H1 (cell line): ENCODE data around the gene LRRC63. TPM values are rescaled to one million over a fixed set of nuclear protein-coding genes. Genes with fewer than 3 reads are reported as not detected.

Experiments used
- CTCF ChIA-PET: fragments of 300-600 bp; sonication (Branson Sonifier 250); formaldehyde crosslinking; loops from one replicate; lab custom pipeline; 2021; ENCODE audit not compliant: partially characterized antibody; lab: Charles Lee
- POLR2A ChIA-PET: fragments of 300-600 bp; sonication (Branson Sonifier 250); formaldehyde crosslinking; loops from one replicate; lab custom pipeline; 2021; ENCODE audit warnings: inconsistent platforms; ENCODE audit not compliant: partially characterized antibody; lab: Charles Lee
- DNase-seq, 2 experiments: peaks; one replicate each; pipeline versions ENCODE4 v3.0.0 to v3.0.0-alpha.2; 2010 to 2022; ENCODE audit warnings: low spot score in 2 of 2, low read depth in 1 of 2, mixed read lengths in 1 of 2
- FAIRE-seq: peaks from 2 replicates; lab custom pipeline; 2011; peaks lifted over from hg19 to GRCh38; lab: Jason Lieb, UNC
- H2AFZ ChIP-seq: 2 replicates; pipeline ENCODE4 v1.8.1; 2012; ENCODE audit warnings: low read length, inconsistent platforms
- H2AK5ac ChIP-seq: 2 replicates; pipeline ENCODE4 v1.6.1; 2013; ENCODE audit warnings: low read depth, low read length
- H2BK120ac ChIP-seq: replicated peaks from 2 replicates; pipeline ENCODE3; 2013; ENCODE audit warnings: low read depth, low read length, inconsistent platforms
- H2BK12ac ChIP-seq: 2 replicates; pipeline ENCODE4 v1.6.1; 2013; ENCODE audit warnings: low read depth, low read length
- H2BK15ac ChIP-seq: 2 replicates; pipeline ENCODE4 v1.6.1; 2013; ENCODE audit warnings: low read length
- H2BK20ac ChIP-seq: 2 replicates; pipeline ENCODE4 v1.6.1; 2013; ENCODE audit warnings: low read length
- H2BK5ac ChIP-seq: 2 replicates; pipeline ENCODE4 v1.6.1; 2013; ENCODE audit warnings: low read depth, low read length
- H3K14ac ChIP-seq: 2 replicates; pipeline ENCODE4 v1.6.1; 2013; ENCODE audit warnings: inconsistent platforms; ENCODE audit not compliant: insufficient read length
- H3K18ac ChIP-seq: 2 replicates; pipeline ENCODE4 v1.6.1; 2013; ENCODE audit warnings: low read length; ENCODE audit errors: extremely low read depth
- H3K23ac ChIP-seq: 2 replicates; pipeline ENCODE4 v1.6.1; 2013; ENCODE audit warnings: inconsistent platforms; ENCODE audit not compliant: insufficient read length
- H3K23me2 ChIP-seq: 2 replicates; pipeline ENCODE4 v1.6.1; 2013; ENCODE audit warnings: low read depth, low read length
- H3K27ac ChIP-seq: 2 replicates; pipeline ENCODE4 v1.6.1; 2011; ENCODE audit warnings: low read depth, low read length, inconsistent platforms
- H3K27me3 ChIP-seq, 4 experiments: replicated peaks in 1 of 4; 1 replicate in 1 of 4; 2 replicates in 3 of 4; pipeline versions ENCODE4 v1.6.1 to v1.8.1; 2011 to 2013; ENCODE audit warnings: low read length in 3 of 4, mild to moderate bottlenecking in 3 of 4, inconsistent platforms in 2 of 4, mixed read lengths in 2 of 4, moderate library complexity in 1 of 4; ENCODE audit not compliant: control insufficient read depth in 3 of 4, insufficient read depth in 3 of 4; ENCODE audit errors: extremely low read depth in 1 of 4
- H3K36me3 ChIP-seq, 4 experiments: 2 replicates each; pipeline versions ENCODE4 v1.6.1 to v1.8.1; 2011 to 2013; ENCODE audit warnings: mild to moderate bottlenecking in 4 of 4, low read length in 3 of 4, moderate library complexity in 2 of 4, control low read depth in 1 of 4, inconsistent platforms in 1 of 4; ENCODE audit not compliant: insufficient read depth in 4 of 4, control insufficient read depth in 2 of 4
- H3K4ac ChIP-seq: replicated peaks from 2 replicates; pipeline ENCODE3; 2013; ENCODE audit warnings: low read length, low read depth, mixed read lengths, inconsistent platforms; ENCODE audit not compliant: insufficient read length
- H3K4me1 ChIP-seq, 4 experiments: replicated peaks in 1 of 4; 1 replicate in 1 of 4; 2 replicates in 3 of 4; pipeline versions ENCODE4 v1.6.1 to v1.8.1; 2011 to 2013; ENCODE audit warnings: low read length in 3 of 4, inconsistent platforms in 2 of 4, mixed read lengths in 1 of 4; ENCODE audit not compliant: insufficient read depth in 4 of 4, control insufficient read depth in 3 of 4
- H3K4me2 ChIP-seq, 2 experiments: 2 replicates each; pipeline versions ENCODE4 v1.6.1 to v1.8.1; 2011 to 2013; ENCODE audit warnings: low read depth in 2 of 2, low read length in 2 of 2, control low read depth in 1 of 2, inconsistent platforms in 1 of 2, mild to moderate bottlenecking in 1 of 2; ENCODE audit not compliant: insufficient read depth in 1 of 2
- H3K4me3 ChIP-seq, 4 experiments: fragments of 200-600, 300-600 bp in 1 of 4; sonication (generic), shearing (Covaris generic), sonication (Bioruptor Twin) in 1 of 4; 2 replicates each; pipeline versions ENCODE4 v1.5.1 to v1.8.1; 2011 to 2016; ENCODE audit warnings: low read length in 4 of 4, low read depth in 3 of 4, control low read depth in 2 of 4, inconsistent platforms in 2 of 4, mild to moderate bottlenecking in 2 of 4, mixed read lengths in 1 of 4, moderate library complexity in 1 of 4; ENCODE audit not compliant: insufficient read depth in 2 of 4; ENCODE audit errors: extremely low read depth in 1 of 4
- H3K56ac ChIP-seq: replicated peaks from 2 replicates; pipeline ENCODE3; 2013; ENCODE audit warnings: low read depth, mild to moderate bottlenecking, mixed read lengths, low read length, inconsistent platforms; ENCODE audit not compliant: insufficient read length
- H3K79me1 ChIP-seq: 2 replicates; pipeline ENCODE4 v1.6.1; 2013; ENCODE audit warnings: low read depth, low read length, control low read depth
- H3K79me2 ChIP-seq, 2 experiments: 2 replicates each; pipeline versions ENCODE4 v1.6.1 to v1.8.1; 2012 to 2013; ENCODE audit warnings: low read length in 2 of 2, mild to moderate bottlenecking in 2 of 2, inconsistent platforms in 1 of 2; ENCODE audit not compliant: insufficient read depth in 2 of 2, control insufficient read depth in 1 of 2
- H3K9ac ChIP-seq, 4 experiments: replicated peaks in 1 of 4; 1 replicate in 1 of 4; 2 replicates in 3 of 4; pipeline versions ENCODE4 v1.6.1 to v1.8.1; 2011 to 2013; ENCODE audit warnings: low read depth in 3 of 4, low read length in 3 of 4, control low read depth in 2 of 4, mild to moderate bottlenecking in 2 of 4, moderate library complexity in 2 of 4, inconsistent platforms in 1 of 4; ENCODE audit errors: extremely low read depth in 1 of 4
- H3K9me3 ChIP-seq, 2 experiments: 2 replicates each; pipeline versions ENCODE4 v1.6.1 to v1.8.1; 2012 to 2013; ENCODE audit warnings: mild to moderate bottlenecking in 2 of 2, moderate library complexity in 2 of 2, control low read depth in 1 of 2, inconsistent platforms in 1 of 2, low read depth in 1 of 2, low read length in 1 of 2, mixed read lengths in 1 of 2; ENCODE audit not compliant: insufficient read depth in 2 of 2
- H4K20me1 ChIP-seq, 2 experiments: replicated peaks in 1 of 2; 2 replicates each; pipeline versions ENCODE3 to v1.8.1; 2011 to 2013; ENCODE audit warnings: inconsistent platforms in 2 of 2, low read length in 2 of 2, mild to moderate bottlenecking in 1 of 2; ENCODE audit not compliant: insufficient read depth in 2 of 2, control insufficient read depth in 1 of 2
- H4K5ac ChIP-seq: 2 replicates; pipeline ENCODE4 v1.6.1; 2013; ENCODE audit warnings: low read length, low read depth, mixed read lengths, inconsistent platforms; ENCODE audit not compliant: insufficient read length
- H4K8ac ChIP-seq: 2 replicates; pipeline ENCODE4 v1.8.0; 2013; ENCODE audit warnings: mild to moderate bottlenecking, moderate library complexity, low read length, inconsistent platforms; ENCODE audit not compliant: insufficient read depth; ENCODE audit errors: extremely low read depth
- H4K91ac ChIP-seq: replicated peaks from 2 replicates; pipeline ENCODE3; 2013; ENCODE audit warnings: low read length, mixed read lengths, inconsistent platforms; ENCODE audit not compliant: insufficient read length
- ATF3 ChIP-seq: IDR thresholded peaks from 2 replicates; pipeline ENCODE4 v1.6.1; 2011; ENCODE audit warnings: low read depth, mild to moderate bottlenecking, low read length; ENCODE audit not compliant: insufficient read depth
- BCL11A ChIP-seq, 2 experiments: IDR thresholded peaks; one replicate each; pipeline ENCODE4 v1.6.1; 2011; ENCODE audit warnings: low read depth in 2 of 2, low read length in 2 of 2, mild to moderate bottlenecking in 2 of 2
- CTCF ChIP-seq, 3 experiments: IDR thresholded peaks; 1 replicate in 2 of 3; 2 replicates in 1 of 3; pipeline versions ENCODE4 v1.5.1 to v1.6.1; 2011; ENCODE audit warnings: low read length in 3 of 3, mild to moderate bottlenecking in 3 of 3, inconsistent platforms in 2 of 3, low read depth in 1 of 3, moderate library complexity in 1 of 3; ENCODE audit not compliant: insufficient read depth in 1 of 3; ENCODE audit errors: control extremely low read depth in 1 of 3
- GABPA ChIP-seq: IDR thresholded peaks from 2 replicates; pipeline ENCODE4 v1.6.1; 2011; ENCODE audit warnings: mild to moderate bottlenecking, low read length, moderate library complexity, borderline replicate concordance; ENCODE audit not compliant: insufficient read depth
- JUN ChIP-seq: IDR thresholded peaks from 2 replicates; pipeline ENCODE4 v1.6.1; 2011; ENCODE audit warnings: low read depth, mild to moderate bottlenecking, improper control_type of control experiment, low read length
- MAX ChIP-seq: IDR thresholded peaks from 2 replicates; pipeline ENCODE4 v1.6.1; 2012; ENCODE audit warnings: inconsistent platforms
- NANOG ChIP-seq: IDR thresholded peaks from 2 replicates; pipeline ENCODE4 v1.6.1; 2011; ENCODE audit warnings: low read length, low read depth, mild to moderate bottlenecking, inconsistent platforms; ENCODE audit not compliant: insufficient read depth, poor library complexity, severe bottlenecking
- RFX5 ChIP-seq: IDR thresholded peaks from 2 replicates; pipeline ENCODE4 v1.6.1; 2011; ENCODE audit warnings: low read depth, low read length, improper control_type of control experiment, borderline replicate concordance
- SIX5 ChIP-seq: IDR thresholded peaks from 2 replicates; pipeline ENCODE4 v1.6.1; 2011; ENCODE audit warnings: mild to moderate bottlenecking, low read depth, low read length
- SRF ChIP-seq: IDR thresholded peaks from 2 replicates; pipeline ENCODE4 v1.6.1; 2011; ENCODE audit warnings: mild to moderate bottlenecking, low read depth, low read length, moderate library complexity
- TCF12 ChIP-seq: IDR thresholded peaks from 2 replicates; pipeline ENCODE4 v1.6.1; 2011; ENCODE audit warnings: low read depth, mild to moderate bottlenecking, low read length
- WGBS, 2 experiments: shearing (Covaris generic) in 1 of 2; methylation state at CpG; one replicate each; pipeline versions ENCODE4 v1.1.6 to v1.1.7; 2013 to 2015; ENCODE audit warnings: low lambda C conversion rate in 2 of 2, mixed read lengths in 2 of 2, inconsistent platforms in 1 of 2, low coverage in 1 of 2, missing lambda C conversion rate in 1 of 2; ENCODE audit not compliant: insufficient replicate concordance in 2 of 2, insufficient coverage in 1 of 2, insufficient read length in 1 of 2; ENCODE audit errors: extremely low coverage in 1 of 2, missing lambda C conversion rate in 1 of 2; 5-methylcytosine and 5-hydroxymethylcytosine counted together
- polyA plus RNA-seq, 7 experiments: library from polyadenylated mRNA; depleted of rRNA in 3 of 7; stranded (reverse) in 5 of 7; unstranded in 2 of 7; fragments of >200 nt in 5 of 7; fragments of 200-250 nt in 2 of 7; gene quantifications; 1 replicate in 5 of 7; 2 replicates in 1 of 7; 4 replicates in 1 of 7; pipeline versions ENCODE4 v1.2.1 to v1.2.3, GENCODE V29; 2011 to 2013; ENCODE audit warnings: missing spikeins in 2 of 7, mixed read lengths in 2 of 7
- total RNA-seq: library from RNA; stranded (reverse); fragmentation: NEBNext Ultra II Directional; extraction: Animal tissue kit (Norgen Biotek cat#: 25700); gene quantifications from 2 replicates; pipeline ENCODE4 v1.2.1, GENCODE V29; 2021

The LRRC63 gene
- total and polyA plus RNA-seq, 2 of the 8 experiments (the other 6 are each of a cell fraction or from before 2014, with no cell fraction given): not detected

- 92% methylated on average over 7 of the region's 7 CpGs; no CpG with 5 or more reads in 1 of the 2 experiments for WGBS, 2 experiments
- CTCF ChIA-PET: interaction anchor here (1.1 to 3.5 kb wide), 7 partner anchors 10 to 206 kb away, joined by 3 to 25 read pairs (median 7); partner anchors contain the start of gene LCP1
- FAIRE-seq: no peak
- TF ChIP-seq SRF (no peak), NANOG (no peak), MAX (no peak), TCF12 (no peak), JUN (no peak), GABPA (no peak), CTCF (IDR thresholded peaks at IDR 0.05; ENCODE audit: control extremely low read depth in 1 of 3, insufficient read depth in 1 of 3, low read depth in 1 of 3, low read length in 3 of 3) (no peak), BCL11A (IDR thresholded peaks at IDR 0.05; ENCODE audit: low read depth in 2 of 2, low read length in 2 of 2) (no peak), ATF3 (no peak), SIX5 (no peak), RFX5 (no peak)
Observed at GRCh38 chr13:46171739-46172138, 40.0 kb upstream of the LRRC63 start.

More at GRCh38 chr13:46171739-46172138, 40.0 kb upstream of the LRRC63 start:
- Histone ChIP-seq H3K9ac (no peak overlapping the region), H4K5ac (no peak overlapping the region), H2BK15ac (no peak overlapping the region), H4K20me1 (no peaks in the 10 kb centered on the region), H3K4me2 (no peak overlapping the region), H3K4me1 (peaks cover 0 to 6% (median 2%) of the 10 kb centered on the region in 4 experiments; a peak in 2 of 7 replicates), H3K27me3 (peaks cover 0 to 4% (median 0%) of the 10 kb centered on the region in 4 experiments; a peak in 1 of 7 replicates), H3K23ac (no peak overlapping the region), H2AK5ac (no peak overlapping the region), H3K9me3 (no peaks in the 10 kb centered on the region), H3K4me3 (no peak overlapping the region), H3K4ac (no peak overlapping the region), H3K79me2 (no peaks in the 10 kb centered on the region), H4K91ac (no peak overlapping the region), H3K14ac (no peak overlapping the region), H3K36me3 (no peaks in the 10 kb centered on the region), H3K56ac (no peak overlapping the region), H2BK12ac (no peak overlapping the region), H3K23me2 (no peaks in the 10 kb centered on the region), H2AFZ (no peak overlapping the region), H4K8ac (no peak overlapping the region), H2BK20ac (no peak overlapping the region), H2BK5ac (no peak overlapping the region), H3K27ac (no peak overlapping the region), H3K18ac (no peak overlapping the region), H2BK120ac (no peak overlapping the region), H3K79me1 (no peaks in the 10 kb centered on the region)
- POLR2A ChIA-PET: no interaction called here
- DNase-seq: no peak
